ENCODE results near the gene COL4A2.

Gene COL4A2

GRCh38 chr13:110438211-110438610, 131.1 kb downstream of the COL4A2 start:
- no peak for TF ChIP-seq EZH2 (IDR thresholded peaks at IDR 0.05)
- TF ChIP-seq POLR2AphosphoS5 (IDR thresholded peaks at IDR 0.05; ENCODE audit: borderline replicate concordance, low read depth, low read length), result no peak
- TF ChIP-seq FOXP2 (optimal IDR thresholded peaks at IDR 0.05; ENCODE audit: control extremely low read depth, extremely low read length, insufficient read depth), result no peak
- Histone ChIP-seq H3K9ac (ENCODE audit: insufficient read length) (no peak overlapping the region), H3K4me3 (no peak overlapping the region), H3K27ac (no peak overlapping the region), H3K36me3 (ENCODE audit: insufficient read depth, low read length) (peaks cover 18% of the 10 kb centered on the region; the same call in 1 of the 2 replicates), H3K9me3 (ENCODE audit: low read depth, low read length) (no peaks in the 10 kb centered on the region)
- DNase-seq (ENCODE audit: low read depth, low spot score), result no peak

- Histone ChIP-seq H3K9ac (ENCODE audit: insufficient read length) (no peak overlapping the region), H3K27ac (no peak overlapping the region), H3K36me3 (ENCODE audit: insufficient read depth, low read length) (peaks cover 18% of the 10 kb centered on the region; the same call in 1 of the 2 replicates), H3K9me3 (ENCODE audit: low read depth, low read length) (no peaks in the 10 kb centered on the region), H3K4me3 (no peak overlapping the region)
- no peak for TF ChIP-seq POLR2AphosphoS5 (IDR thresholded peaks at IDR 0.05; ENCODE audit: borderline replicate concordance, low read depth, low read length)
- TF ChIP-seq EZH2 (IDR thresholded peaks at IDR 0.05), result no peak
- no peak for TF ChIP-seq FOXP2 (optimal IDR thresholded peaks at IDR 0.05; ENCODE audit: control extremely low read depth, extremely low read length, insufficient read depth)
- DNase-seq (ENCODE audit: low read depth, low spot score), result no peak
Measured at GRCh38 chr13:110438776-110439175, 131.7 kb downstream of the COL4A2 start.

GRCh38 chr13:110440946-110441731, 134.1 kb downstream of the COL4A2 start:
- no peaks in the 10 kb centered on the region for H3K9me3 ChIP-seq (ENCODE audit: low read depth, low read length)
- H3K4me3 ChIP-seq, result no peak overlapping the region
- TF ChIP-seq POLR2AphosphoS5 (IDR thresholded peaks at IDR 0.05; ENCODE audit: borderline replicate concordance, low read depth, low read length) (no peak), FOXP2 (optimal IDR thresholded peaks at IDR 0.05; ENCODE audit: control extremely low read depth, extremely low read length, insufficient read depth) (no peak), EZH2 (IDR thresholded peaks at IDR 0.05) (no peak)
- peaks cover 7% of the 10 kb centered on the region; the same call in 1 of the 2 replicates for H3K36me3 ChIP-seq (ENCODE audit: insufficient read depth, low read length)
- no peak for DNase-seq (ENCODE audit: low read depth, low spot score)
- no peak overlapping the region for H3K9ac ChIP-seq (ENCODE audit: insufficient read length)
- no peak overlapping the region for H3K27ac ChIP-seq

GRCh38 chr13:110442930-110443621, 136.0 kb downstream of the COL4A2 start:
- Histone ChIP-seq H3K9me3 (ENCODE audit: low read depth, low read length) (no peaks in the 10 kb centered on the region), H3K9ac (ENCODE audit: insufficient read length) (peak overlapping the region; percentile 10), H3K36me3 (ENCODE audit: insufficient read depth, low read length) (peaks cover 9% of the 10 kb centered on the region; the same call in 1 of the 2 replicates), H3K4me3 (no peak overlapping the region), H3K27ac (no peak overlapping the region)
- TF ChIP-seq POLR2AphosphoS5 (IDR thresholded peaks at IDR 0.05; ENCODE audit: borderline replicate concordance, low read depth, low read length) (no peak), FOXP2 (optimal IDR thresholded peaks at IDR 0.05; ENCODE audit: control extremely low read depth, extremely low read length, insufficient read depth) (no peak), EZH2 (IDR thresholded peaks at IDR 0.05) (no peak)
- DNase-seq (ENCODE audit: low read depth, low spot score), result no peak

GRCh38 chr13:110443622-110444225, 136.6 kb downstream of the COL4A2 start:
- Histone ChIP-seq H3K36me3 (ENCODE audit: insufficient read depth, low read length) (peaks cover 9% of the 10 kb centered on the region; the same call in 1 of the 2 replicates), H3K9me3 (ENCODE audit: low read depth, low read length) (no peaks in the 10 kb centered on the region), H3K4me3 (no peak overlapping the region), H3K9ac (ENCODE audit: insufficient read length) (no peak overlapping the region), H3K27ac (no peak overlapping the region)
- TF ChIP-seq POLR2AphosphoS5 (IDR thresholded peaks at IDR 0.05; ENCODE audit: borderline replicate concordance, low read depth, low read length), result no peak
- TF ChIP-seq EZH2 (IDR thresholded peaks at IDR 0.05), result no peak
- no peak for TF ChIP-seq FOXP2 (optimal IDR thresholded peaks at IDR 0.05; ENCODE audit: control extremely low read depth, extremely low read length, insufficient read depth)
- no peak for DNase-seq (ENCODE audit: low read depth, low spot score)

GRCh38 chr13:110444226-110444653, 137.2 kb downstream of the COL4A2 start:
- Histone ChIP-seq H3K27ac (no peak overlapping the region), H3K9ac (ENCODE audit: insufficient read length) (no peak overlapping the region), H3K36me3 (ENCODE audit: insufficient read depth, low read length) (peaks cover 9% of the 10 kb centered on the region; the same call in 1 of the 2 replicates), H3K9me3 (ENCODE audit: low read depth, low read length) (no peaks in the 10 kb centered on the region), H3K4me3 (no peak overlapping the region)
- TF ChIP-seq EZH2 (IDR thresholded peaks at IDR 0.05), result no peak
- DNase-seq (ENCODE audit: low read depth, low spot score), result no peak

GRCh38 chr13:110445183-110445582, 138.1 kb downstream of the COL4A2 start:
- TF ChIP-seq EZH2 (IDR thresholded peaks at IDR 0.05) (no peak), POLR2AphosphoS5 (IDR thresholded peaks at IDR 0.05; ENCODE audit: borderline replicate concordance, low read depth, low read length) (no peak), FOXP2 (optimal IDR thresholded peaks at IDR 0.05; ENCODE audit: control extremely low read depth, extremely low read length, insufficient read depth) (no peak)
- Histone ChIP-seq H3K9me3 (ENCODE audit: low read depth, low read length) (no peaks in the 10 kb centered on the region), H3K36me3 (ENCODE audit: insufficient read depth, low read length) (peaks cover 6% of the 10 kb centered on the region; the same call in 1 of the 2 replicates), H3K4me3 (no peak overlapping the region), H3K9ac (ENCODE audit: insufficient read length) (no peak overlapping the region), H3K27ac (no peak overlapping the region)
- DNase-seq (ENCODE audit: low read depth, low spot score), result no peak
